Gastroesophageal sphincter (tissue), 4 donors: ENCODE results near the gene HSPB8. TPM values are rescaled to one million over a fixed set of nuclear protein-coding genes. Genes with fewer than 3 reads are reported as not detected.

ENCODE experiments used
- ATAC-seq: fragments of 150-250 bp; one replicate; pipeline ENCODE4 v1.9.1; 2016; ENCODE audit warnings: mild to moderate bottlenecking, moderate library complexity
- H3K27ac ChIP-seq, 4 donors: fragments of 200-600 bp; sonication (generic) in 3 of 4; 1 replicate in 3 of 4; 2 replicates in 1 of 4; pipeline ENCODE4 v1.5.1; 2016 to 2019
- H3K27me3 ChIP-seq: fragments of 200-600 bp; sonication (generic); one replicate; pipeline ENCODE4 v1.5.1; 2019
- H3K36me3 ChIP-seq, 2 donors: fragments of 200-600 bp; sonication (generic); one replicate each; pipeline ENCODE4 v1.5.1; 2019; ENCODE audit warnings: control low read depth in 1 of 2
- H3K4me1 ChIP-seq, 3 donors: fragments of 200-600 bp; sonication (generic); 1 replicate in 2 of 3; 2 replicates in 1 of 3; pipeline ENCODE4 v1.5.1; 2016 to 2019; ENCODE audit warnings: control low read depth in 2 of 3
- H3K4me3 ChIP-seq, 2 donors: fragments of 200-600 bp; sonication (generic); one replicate each; pipeline ENCODE4 v1.5.1; 2019; ENCODE audit warnings: mild to moderate bottlenecking in 1 of 2, moderate library complexity in 1 of 2
- H3K9me3 ChIP-seq, 3 donors: fragments of 200-600 bp; sonication (generic); one replicate each; pipeline ENCODE4 v1.5.1; 2017 to 2019; ENCODE audit warnings: control low read depth in 2 of 3
- CTCF ChIP-seq, 4 experiments: fragments of 200-600 bp in 2 of 4; fragments of 450-650 bp in 2 of 4; sonication (generic) in 1 of 4; IDR thresholded peaks; one replicate each; pipeline ENCODE4 v1.5.1; 2017 to 2019; ENCODE audit warnings: antibody characterized with exemption in 4 of 4, mild to moderate bottlenecking in 2 of 4, moderate library complexity in 2 of 4
- EP300 ChIP-seq: sonication (generic); formaldehyde crosslinking; IDR thresholded peaks from one replicate; pipeline ENCODE4 v1.6.1; 2017; ENCODE audit warnings: antibody characterized with exemption, mild to moderate bottlenecking
- POLR2A ChIP-seq, 2 donors: fragments of 450-650 bp; IDR thresholded peaks; one replicate each; pipeline ENCODE4 v1.6.1; 2017; ENCODE audit warnings: antibody characterized with exemption in 2 of 2, mild to moderate bottlenecking in 2 of 2, moderate library complexity in 1 of 2
- POLR2AphosphoS5 ChIP-seq: sonication (generic); formaldehyde crosslinking; IDR thresholded peaks from one replicate; pipeline ENCODE4 v1.6.1; 2017; ENCODE audit warnings: antibody characterized with exemption
- WGBS, 2 donors: methylation state at CpG; one replicate each; pipeline ENCODE4 v1.1.5; 2018; ENCODE audit warnings: low coverage in 1 of 2; 5-methylcytosine and 5-hydroxymethylcytosine counted together
- total RNA-seq, 4 donors: library from RNA; depleted of rRNA; stranded (reverse); fragments of >200 nt; gene quantifications; one replicate each; pipeline ENCODE4 v1.1.0, GENCODE V29; 2016

HSPB8 gene
- total RNA-seq, 4 donors from 2014 or later = 389 to 508 (median 448) TPM

GRCh38 chr12:119153477-119154434 is 25.0 kb upstream of the HSPB8 start:
- TF ChIP-seq CTCF (IDR thresholded peaks at IDR 0.05) (no peak), POLR2A (IDR thresholded peaks at IDR 0.05) (no peak), EP300 (no peak), POLR2AphosphoS5 (no peak)
- 36 to 53% methylated on average over 3 to 23 of the region's 49 CpGs for WGBS, 2 donors
- H3K9me3 ChIP-seq = peaks cover 0 to 14% (median 0%) of the 10 kb centered on the region in 3 donors
- peaks cover 0 to 8% (median 0%) of the 10 kb centered on the region in 3 donors for H3K4me1 ChIP-seq
- no peak overlapping the region for H3K27ac ChIP-seq
- H3K36me3 ChIP-seq = no peaks in the 10 kb centered on the region
- peak; percentile 50 for ATAC-seq
- no peaks in the 10 kb centered on the region for H3K27me3 ChIP-seq
- no peak overlapping the region for H3K4me3 ChIP-seq

DNA sequence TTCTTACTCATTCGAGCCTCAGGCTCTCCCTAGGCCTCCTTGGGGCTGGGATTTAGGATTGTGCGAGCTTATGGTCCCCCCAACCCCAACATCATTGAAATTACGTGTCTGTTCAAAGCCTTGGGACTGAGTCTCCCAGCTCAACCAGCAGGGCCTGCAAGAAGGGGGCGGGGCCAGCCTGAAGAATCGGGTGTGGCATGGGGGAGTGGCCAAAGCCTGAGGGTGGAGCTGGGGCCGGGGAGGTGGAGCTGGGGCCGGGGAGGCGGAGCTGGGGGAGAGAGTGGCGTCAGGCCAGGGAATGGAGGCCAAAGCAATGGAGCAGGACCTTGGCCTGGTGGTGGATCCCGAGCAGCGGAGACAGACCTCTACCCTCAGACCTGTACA is 24.3 kb upstream of the HSPB8 start:
- WGBS, 2 donors = 68% methylated on average over 3 of the region's 11 CpGs; no CpG with 5 or more reads in 1 of the 2 donors
- peaks cover 0 to 14% (median 0%) of the 10 kb centered on the region in 3 donors for H3K9me3 ChIP-seq
- TF ChIP-seq EP300 = no peak
- TF ChIP-seq POLR2A (IDR thresholded peaks at IDR 0.05) = no peak
- TF ChIP-seq POLR2AphosphoS5 = no peak
- TF ChIP-seq CTCF (IDR thresholded peaks at IDR 0.05) = no peak
- ATAC-seq = no peak
- H3K36me3 ChIP-seq = no peaks in the 10 kb centered on the region
- H3K27ac ChIP-seq = no peak overlapping the region
- no peaks in the 10 kb centered on the region for H3K27me3 ChIP-seq
- H3K4me1 ChIP-seq = peaks cover 0 to 8% (median 0%) of the 10 kb centered on the region in 3 donors
- H3K4me3 ChIP-seq = no peak overlapping the region

DNA sequence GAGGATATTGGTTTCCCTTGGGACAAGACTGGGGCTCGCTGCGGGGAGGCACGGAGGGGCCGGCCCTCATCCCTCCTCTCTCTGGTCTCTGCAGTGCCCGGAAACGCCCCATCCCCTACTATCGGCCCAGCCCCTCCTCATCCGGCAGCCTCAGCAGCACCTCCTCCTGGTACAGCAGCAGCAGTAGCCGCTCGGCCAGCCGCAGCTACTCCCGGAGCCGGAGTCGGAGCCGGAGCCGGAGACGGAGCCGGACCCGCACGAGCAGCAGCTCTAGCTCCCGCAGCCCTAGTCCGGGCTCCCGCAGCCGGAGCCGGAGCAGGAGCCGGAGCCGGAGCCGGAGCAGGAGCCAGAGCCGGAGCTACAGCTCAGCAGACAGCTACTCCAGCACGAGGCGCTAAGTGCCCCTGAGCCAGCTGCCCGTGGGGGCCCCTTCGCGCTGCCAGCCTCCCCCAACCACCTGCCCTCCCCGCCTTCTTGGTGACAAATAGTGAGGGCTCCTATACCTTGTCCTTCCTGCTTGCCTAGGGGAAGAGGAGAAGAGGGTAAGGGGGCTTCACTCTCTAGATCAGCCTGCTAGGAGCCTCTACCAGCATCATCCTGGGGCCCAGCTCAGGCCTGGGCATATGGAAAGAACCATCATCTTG is 22.2 kb upstream of the HSPB8 start:
- TF ChIP-seq POLR2A (IDR thresholded peaks at IDR 0.05) (no peak), EP300 (no peak), POLR2AphosphoS5 (no peak), CTCF (IDR thresholded peaks at IDR 0.05) (peak in 1 of 4 experiments; percentile 30)
- Histone ChIP-seq H3K27ac (peak overlapping the region in 3 of 4 donors; percentile 35 to 44 (median 37)), H3K4me3 (no peak overlapping the region), H3K36me3 (no peaks in the 10 kb centered on the region), H3K9me3 (peaks cover 0 to 4% (median 0%) of the 10 kb centered on the region in 3 donors), H3K4me1 (peaks cover 0 to 8% (median 0%) of the 10 kb centered on the region in 3 donors), H3K27me3 (no peaks in the 10 kb centered on the region)
- ATAC-seq = no peak
- WGBS, 2 donors = 39 to 43% methylated on average over 3 to 6 of the region's 35 CpGs

DNA sequence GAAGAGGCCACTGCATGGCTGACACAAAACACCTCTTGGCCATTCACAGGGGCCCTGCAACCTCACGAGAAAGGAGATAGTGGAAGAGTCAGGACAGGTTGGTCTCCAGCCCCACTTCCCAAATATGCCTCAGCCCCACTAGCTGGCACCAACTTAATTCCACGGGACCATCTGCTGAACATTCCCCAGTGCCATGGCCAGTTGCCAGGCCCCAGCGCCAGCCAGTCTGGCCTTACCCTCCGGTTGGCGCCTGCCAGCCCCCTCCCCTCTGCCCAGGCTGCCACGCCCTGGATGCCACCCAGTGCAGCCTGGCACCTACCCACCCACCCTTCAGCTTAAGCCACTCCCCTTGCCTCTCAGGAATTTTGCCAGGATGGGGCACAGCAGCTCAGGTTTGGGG is 21.2 kb upstream of the HSPB8 start:
- Histone ChIP-seq H3K9me3 (no peaks in the 10 kb centered on the region), H3K4me1 (peaks cover 0 to 8% (median 0%) of the 10 kb centered on the region in 3 donors), H3K27ac (peak overlapping the region in 2 of 4 donors; percentile 22), H3K36me3 (no peaks in the 10 kb centered on the region), H3K4me3 (no peak overlapping the region), H3K27me3 (no peaks in the 10 kb centered on the region)
- ATAC-seq = peak; percentile 51
- TF ChIP-seq POLR2AphosphoS5 (no peak), EP300 (no peak), POLR2A (IDR thresholded peaks at IDR 0.05) (no peak), CTCF (IDR thresholded peaks at IDR 0.05) (no peak)
- WGBS, 2 donors = 77% methylated on average over 4 of the region's 6 CpGs; no CpG with 5 or more reads in 1 of the 2 donors
